T-helper 22 cell (primary cell): ENCODE results near the gene RAD51B.
"Not testable (repeated sequence)": the region's sequence is repeated elsewhere in the genome, so short reads cannot be mapped to it uniquely, and the experiment has no call there.

Experiments
- DNase-seq: peaks from one replicate; pipeline ENCODE4 v3.0.0-alpha.2; 2020; ENCODE audit warnings: low read depth

The RAD51B gene

GRCh38 chr14:67949771-67950170, 130.2 kb downstream of the RAD51B start:
- no peak for DNase-seq

- no peak for DNase-seq
Observed at GRCh38 chr14:67950386-67950785, 130.8 kb downstream of the RAD51B start.

GRCh38 chr14:67951529-67952135, 132.1 kb downstream of the RAD51B start:
- DNase-seq: no peak

- no peak for DNase-seq
Observed at GRCh38 chr14:67952381-67952780, 132.8 kb downstream of the RAD51B start.

GRCh38 chr14:67952786-67953185, 133.2 kb downstream of the RAD51B start:
- no peak for DNase-seq

GRCh38 chr14:67955261-67955660, 135.7 kb downstream of the RAD51B start:
- no peak for DNase-seq

GRCh38 chr14:67957946-67958345, 138.4 kb downstream of the RAD51B start:
- DNase-seq: no peak

GRCh38 chr14:67961676-67962075, 142.1 kb downstream of the RAD51B start:
- no peak for DNase-seq

GRCh38 chr14:67962215-67962644, 142.7 kb downstream of the RAD51B start:
- DNase-seq: no peak

- DNase-seq: no peak
Observed at GRCh38 chr14:67963545-67963944, 144.0 kb downstream of the RAD51B start.

GRCh38 chr14:67963960-67964812, 144.6 kb downstream of the RAD51B start:
- DNase-seq: no peak

GRCh38 chr14:67965696-67966095, 146.1 kb downstream of the RAD51B start:
- DNase-seq: no peak

- DNase-seq: no peak
Observed at GRCh38 chr14:67967206-67967605, 147.6 kb downstream of the RAD51B start.

GRCh38 chr14:67967970-67968369, 148.4 kb downstream of the RAD51B start:
- DNase-seq: not testable (repeated sequence)

GRCh38 chr14:67970923-67971322, 151.3 kb downstream of the RAD51B start:
- no peak for DNase-seq

- DNase-seq: no peak
Observed at GRCh38 chr14:67971627-67972625, 152.3 kb downstream of the RAD51B start.

GRCh38 chr14:67973436-67973835, 153.9 kb downstream of the RAD51B start:
- DNase-seq: no peak

- no peak for DNase-seq
Observed at GRCh38 chr14:67975470-67975869, 155.9 kb downstream of the RAD51B start.

- no peak for DNase-seq
Observed at GRCh38 chr14:67977434-67978034, 158.0 kb downstream of the RAD51B start.

- no peak for DNase-seq
Observed at GRCh38 chr14:67978749-67979148, 159.2 kb downstream of the RAD51B start.

GRCh38 chr14:67982711-67983608, 163.4 kb downstream of the RAD51B start:
- no peak for DNase-seq
